Measurements from ENCODE around the gene PCSK4.

DNA sequence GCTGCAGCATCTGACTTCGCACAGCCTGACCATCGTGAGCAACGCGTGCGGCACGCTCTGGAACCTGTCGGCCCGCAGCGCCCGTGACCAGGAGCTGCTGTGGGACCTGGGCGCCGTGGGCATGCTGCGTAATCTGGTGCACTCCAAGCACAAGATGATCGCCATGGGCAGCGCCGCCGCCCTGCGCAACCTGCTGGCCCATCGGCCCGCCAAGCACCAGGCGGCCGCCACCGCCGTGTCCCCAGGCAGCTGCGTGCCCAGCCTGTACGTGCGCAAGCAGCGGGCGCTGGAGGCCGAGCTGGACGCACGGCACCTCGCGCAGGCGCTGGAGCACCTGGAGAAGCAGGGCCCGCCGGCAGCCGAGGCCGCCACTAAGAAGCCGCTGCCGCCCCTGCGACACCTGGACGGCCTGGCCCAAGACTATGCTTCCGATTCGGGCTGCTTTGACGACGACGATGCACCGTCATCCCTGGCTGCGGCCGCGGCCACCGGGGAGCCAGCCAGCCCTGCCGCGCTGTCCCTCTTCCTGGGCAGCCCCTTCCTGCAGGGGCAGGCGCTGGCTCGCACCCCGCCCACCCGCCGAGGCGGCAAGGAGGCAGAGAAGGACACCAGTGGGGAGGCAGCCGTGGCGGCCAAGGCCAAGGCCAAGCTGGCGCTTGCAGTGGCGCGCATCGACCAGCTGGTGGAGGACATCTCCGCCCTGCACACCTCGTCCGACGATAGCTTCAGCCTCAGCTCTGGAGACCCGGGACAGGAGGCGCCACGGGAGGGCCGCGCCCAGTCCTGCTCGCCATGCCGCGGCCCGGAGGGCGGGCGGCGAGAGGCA, 24.7 kb downstream of the PCSK4 start:
- TF ChIP-seq, protein P1, sequence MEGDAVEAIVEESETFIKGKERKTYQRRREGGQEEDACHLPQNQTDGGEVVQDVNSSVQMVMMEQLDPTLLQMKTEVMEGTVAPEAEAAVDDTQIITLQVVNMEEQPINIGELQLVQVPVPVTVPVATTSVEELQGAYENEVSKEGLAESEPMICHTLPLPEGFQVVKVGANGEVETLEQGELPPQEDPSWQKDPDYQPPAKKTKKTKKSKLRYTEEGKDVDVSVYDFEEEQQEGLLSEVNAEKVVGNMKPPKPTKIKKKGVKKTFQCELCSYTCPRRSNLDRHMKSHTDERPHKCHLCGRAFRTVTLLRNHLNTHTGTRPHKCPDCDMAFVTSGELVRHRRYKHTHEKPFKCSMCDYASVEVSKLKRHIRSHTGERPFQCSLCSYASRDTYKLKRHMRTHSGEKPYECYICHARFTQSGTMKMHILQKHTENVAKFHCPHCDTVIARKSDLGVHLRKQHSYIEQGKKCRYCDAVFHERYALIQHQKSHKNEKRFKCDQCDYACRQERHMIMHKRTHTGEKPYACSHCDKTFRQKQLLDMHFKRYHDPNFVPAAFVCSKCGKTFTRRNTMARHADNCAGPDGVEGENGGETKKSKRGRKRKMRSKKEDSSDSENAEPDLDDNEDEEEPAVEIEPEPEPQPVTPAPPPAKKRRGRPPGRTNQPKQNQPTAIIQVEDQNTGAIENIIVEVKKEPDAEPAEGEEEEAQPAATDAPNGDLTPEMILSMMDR (IDR thresholded peaks at IDR 0.05; ENCODE audit: insufficient read depth, low read length, poor library complexity, severe bottlenecking) = no peak
- TF ChIP-seq EZH2phosphoT487 (conservative IDR thresholded peaks at IDR 0.05; ENCODE audit: low read length) = no peak

Data from SU-DHL-6 (cell line).